GM12878 (cell line): ENCODE data around the gene APOL4. TPM values are rescaled to one million over a fixed set of nuclear protein-coding genes. Genes with fewer than 3 reads are reported as not detected.
A peak's percentile ranks its signal among the peaks of the same experiment; 100 is the strongest.

Source experiments
- ATF2 ChIP-seq: IDR thresholded peaks from 2 replicates; pipeline ENCODE4 v1.6.1; 2012; ENCODE audit warnings: low read length, inconsistent platforms
- BCLAF1 ChIP-seq: fragments of 450-650 bp; IDR thresholded peaks from 2 replicates; pipeline ENCODE4 v1.6.1; 2017; ENCODE audit warnings: antibody characterized with exemption, mild to moderate bottlenecking, moderate library complexity
- CBX5 ChIP-seq: sonication (generic); IDR thresholded peaks from 2 replicates; pipeline ENCODE4 v1.6.1; 2016; ENCODE audit warnings: low read depth, moderate library complexity, mild to moderate bottlenecking, inconsistent platforms
- EP300 ChIP-seq, 2 experiments: fragments of 150-350 bp in 1 of 2; IDR thresholded peaks; 2 replicates each; pipeline ENCODE4 v1.6.1; 2011 to 2012; ENCODE audit warnings: low read depth in 2 of 2, low read length in 2 of 2, borderline replicate concordance in 1 of 2, improper control_type of control experiment in 1 of 2, inconsistent platforms in 1 of 2; ENCODE audit not compliant: control insufficient read depth in 1 of 2
- HDAC6 ChIP-seq: fragments of 200-600 bp; sonication (generic); IDR thresholded peaks from one replicate; pipeline ENCODE4 v1.8.0; 2017; ENCODE audit warnings: antibody characterized with exemption; ENCODE audit not compliant: unreplicated experiment
- NBN ChIP-seq: fragments of 450-650 bp; IDR thresholded peaks from 2 replicates; pipeline ENCODE4 v1.6.1; 2016
- NR2C2 ChIP-seq: IDR thresholded peaks from 2 replicates; pipeline ENCODE4 v1.6.1; 2011; ENCODE audit warnings: borderline replicate concordance, low read depth; ENCODE audit not compliant: control insufficient read depth, insufficient read length
- PAX5 ChIP-seq: IDR thresholded peaks from 2 replicates; pipeline ENCODE4 v1.6.1; 2011; ENCODE audit warnings: low read depth, low read length, borderline replicate concordance
- POLR2AphosphoS2 ChIP-seq: IDR thresholded peaks from 2 replicates; pipeline ENCODE4 v1.6.1; 2011; ENCODE audit warnings: low read depth, mild to moderate bottlenecking, low read length, improper control_type of control experiment, moderate library complexity
- SIX5 ChIP-seq: IDR thresholded peaks from 2 replicates; pipeline ENCODE4 v1.6.1; 2011; ENCODE audit warnings: mild to moderate bottlenecking, low read depth, low read length, moderate library complexity; ENCODE audit not compliant: severe bottlenecking
- SRF ChIP-seq, 2 experiments: IDR thresholded peaks; 2 replicates each; pipeline ENCODE4 v1.6.1; 2011; ENCODE audit warnings: low read depth in 2 of 2, low read length in 2 of 2, mild to moderate bottlenecking in 1 of 2, moderate library complexity in 1 of 2
- TARDBP ChIP-seq: IDR thresholded peaks from 2 replicates; pipeline ENCODE4 v1.6.1; 2016; ENCODE audit warnings: borderline replicate concordance
- TCF7 ChIP-seq: IDR thresholded peaks from 2 replicates; pipeline ENCODE4 v1.6.1; 2014; ENCODE audit warnings: antibody characterized with exemption, borderline replicate concordance
- ZNF24 ChIP-seq: fragments of 450-650 bp; IDR thresholded peaks from 2 replicates; pipeline ENCODE4 v1.6.1; 2017; ENCODE audit warnings: antibody characterized with exemption, mild to moderate bottlenecking
- ZNF384 ChIP-seq: IDR thresholded peaks from 2 replicates; pipeline ENCODE4 v1.6.1; 2012; ENCODE audit warnings: low read depth, mild to moderate bottlenecking, low read length, improper control_type of control experiment, borderline replicate concordance
- ZNF592 ChIP-seq: fragments of 450-650 bp; IDR thresholded peaks from 2 replicates; pipeline ENCODE4 v1.6.1; 2017; ENCODE audit warnings: mild to moderate bottlenecking, moderate library complexity
- polyA plus RNA-seq, 11 experiments: library from polyadenylated mRNA; depleted of rRNA in 4 of 11; unstranded in 6 of 11; stranded (reverse) in 5 of 11; fragments of >200 nt; fragmentation: Nextera tagmentation in 4 of 11; fragmentation: Illumina TruSeq in 1 of 11; extraction: Ambion mirVana in 4 of 11; extraction: Trizol in 1 of 11; gene quantifications; 1 replicate in 1 of 11; 2 replicates in 10 of 11; pipeline versions ENCODE4 v1.2.1 to v1.2.3, GENCODE V29; 2011 to 2016; ENCODE audit warnings: inconsistent platforms in 2 of 11, missing spikeins in 2 of 11, low read depth in 1 of 11
- total RNA-seq, 4 experiments: library from RNA; depleted of rRNA in 3 of 4; stranded (reverse); fragments of >200 nt in 3 of 4; fragmentation: Illumina TruSeq in 1 of 4; extraction: Trizol in 1 of 4; gene quantifications; 2 replicates each; pipeline versions ENCODE4 v1.2.1 to v1.2.3, GENCODE V29; 2013 to 2021
- TF ChIP-seq, protein P1 (sequence below): IDR thresholded peaks from 2 replicates; pipeline ENCODE4 v1.6.1; 2011; ENCODE audit warnings: low read depth, low read length, improper control_type of control experiment, borderline replicate concordance
- TF ChIP-seq, protein P2 (sequence below): IDR thresholded peaks from 2 replicates; pipeline ENCODE4 v1.6.1; 2012; ENCODE audit warnings: low read depth, low read length, improper control_type of control experiment

The APOL4 gene
- total and polyA plus RNA-seq, 10 of the 15 experiments (the other 5 are each of a cell fraction or from before 2014, with no cell fraction given), result 0.03 to 0.24 (median 0.19) TPM; not detected in 7

DNA sequence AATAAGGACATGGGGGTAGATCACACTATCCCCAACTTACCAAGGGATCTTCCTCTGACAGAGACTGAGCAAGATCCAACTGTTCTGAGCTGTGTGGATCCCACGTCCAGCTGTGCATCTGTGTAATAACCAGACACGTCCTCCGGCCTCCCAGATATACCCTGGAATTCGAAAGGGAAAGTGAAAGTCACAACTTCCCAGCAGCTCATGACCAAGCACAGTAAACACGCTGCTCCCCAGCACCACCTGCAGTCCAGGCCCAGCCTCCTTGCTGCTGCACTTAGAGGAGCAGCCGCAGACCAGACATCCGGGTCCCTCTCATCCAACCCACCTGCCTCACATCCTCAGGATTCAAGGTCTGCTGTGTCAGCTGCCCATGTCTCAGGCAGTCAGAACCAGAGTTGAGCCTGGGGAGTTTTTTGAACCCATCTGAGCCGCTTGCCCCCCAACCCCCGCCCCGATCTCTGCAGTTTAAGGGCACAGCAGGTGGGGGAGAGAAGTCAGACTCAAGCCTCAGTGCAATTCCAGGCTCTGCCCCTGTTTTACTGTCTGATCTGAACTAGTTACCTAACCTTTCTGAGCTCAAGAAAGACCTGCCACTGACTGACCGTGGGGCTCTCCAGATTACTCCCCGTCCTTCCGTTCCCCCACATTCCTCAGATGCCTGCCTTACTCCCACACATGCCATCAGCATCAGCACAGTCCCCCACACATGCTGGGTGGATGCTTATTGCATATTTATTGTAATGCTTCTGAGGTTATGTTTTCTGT lies 38.0 kb upstream of the APOL4 start, which contains the start of gene APOL2 (continued):
- TF ChIP-seq HDAC6 (no peak), CBX5 (no peak), TARDBP (no peak), TCF7 (no peak), NR2C2 (no peak), EP300 (IDR thresholded peaks at IDR 0.05; ENCODE audit: borderline replicate concordance in 1 of 2, control insufficient read depth in 1 of 2, low read depth in 2 of 2, low read length in 2 of 2) (no peak; a peak in 1 of 4 replicates), ZNF24 (no peak), ZNF592 (peak; percentile 74; the same call in 1 of the 2 replicates), SRF (IDR thresholded peaks at IDR 0.05; ENCODE audit: low read depth in 2 of 2, low read length in 2 of 2) (no peak), BCLAF1 (no peak), SIX5 (no peak), PAX5 (peak; percentile 31; the same call in 1 of the 2 replicates), ATF2 (no peak), POLR2AphosphoS2 (0 out of 2 replicates have a peak, but pooled peaks have one; percentile 51), ZNF384 (no peak), NBN (peak; percentile 53; the same call in 1 of the 2 replicates)
- TF ChIP-seq, protein P1, sequence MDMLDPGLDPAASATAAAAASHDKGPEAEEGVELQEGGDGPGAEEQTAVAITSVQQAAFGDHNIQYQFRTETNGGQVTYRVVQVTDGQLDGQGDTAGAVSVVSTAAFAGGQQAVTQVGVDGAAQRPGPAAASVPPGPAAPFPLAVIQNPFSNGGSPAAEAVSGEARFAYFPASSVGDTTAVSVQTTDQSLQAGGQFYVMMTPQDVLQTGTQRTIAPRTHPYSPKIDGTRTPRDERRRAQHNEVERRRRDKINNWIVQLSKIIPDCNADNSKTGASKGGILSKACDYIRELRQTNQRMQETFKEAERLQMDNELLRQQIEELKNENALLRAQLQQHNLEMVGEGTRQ, result peak; percentile 2; the same call in 1 of the 2 replicates
- TF ChIP-seq, protein P2, sequence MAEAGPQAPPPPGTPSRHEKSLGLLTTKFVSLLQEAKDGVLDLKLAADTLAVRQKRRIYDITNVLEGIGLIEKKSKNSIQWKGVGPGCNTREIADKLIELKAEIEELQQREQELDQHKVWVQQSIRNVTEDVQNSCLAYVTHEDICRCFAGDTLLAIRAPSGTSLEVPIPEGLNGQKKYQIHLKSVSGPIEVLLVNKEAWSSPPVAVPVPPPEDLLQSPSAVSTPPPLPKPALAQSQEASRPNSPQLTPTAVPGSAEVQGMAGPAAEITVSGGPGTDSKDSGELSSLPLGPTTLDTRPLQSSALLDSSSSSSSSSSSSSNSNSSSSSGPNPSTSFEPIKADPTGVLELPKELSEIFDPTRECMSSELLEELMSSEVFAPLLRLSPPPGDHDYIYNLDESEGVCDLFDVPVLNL, result no peak
